Right ventricle myocardium superior (tissue), 1 donor: ENCODE results near the gene RPP25. TPM values are rescaled to one million over a fixed set of nuclear protein-coding genes. Genes with fewer than 3 reads are reported as not detected.
A peak's percentile ranks its signal among the peaks of the same experiment; 100 is the strongest.

Experiments used
- ATAC-seq: fragments of 200-7000 bp; cut with Tn5 transposase; one replicate; pipeline ENCODE4 v1.9.1; 2020; ENCODE audit warnings: mild to moderate bottlenecking; ENCODE audit not compliant: poor library complexity
- DNase-seq: peaks from one replicate; pipeline ENCODE4 v3.0.0-alpha.2; 2020
- intact Hi-C: fragments of 100-400 bp; cut with DNase I; formaldehyde crosslinking; loops from one replicate; pipeline ENCODE4 v1.11.2; 2022
- total RNA-seq: library from RNA; stranded (reverse); fragmentation: NEBNext Ultra II Directional; extraction: Animal tissue kit (Norgen Biotek cat#: 25700); gene quantifications from one replicate; pipeline ENCODE4 v1.2.1, GENCODE V29; 2021
- donor health status: DM: no; HTN: yes; CAD: no; lungs with severe emphysema.

RPP25 gene
- total RNA-seq, 1 donor from 2014 or later = 3.4 TPM

DNA sequence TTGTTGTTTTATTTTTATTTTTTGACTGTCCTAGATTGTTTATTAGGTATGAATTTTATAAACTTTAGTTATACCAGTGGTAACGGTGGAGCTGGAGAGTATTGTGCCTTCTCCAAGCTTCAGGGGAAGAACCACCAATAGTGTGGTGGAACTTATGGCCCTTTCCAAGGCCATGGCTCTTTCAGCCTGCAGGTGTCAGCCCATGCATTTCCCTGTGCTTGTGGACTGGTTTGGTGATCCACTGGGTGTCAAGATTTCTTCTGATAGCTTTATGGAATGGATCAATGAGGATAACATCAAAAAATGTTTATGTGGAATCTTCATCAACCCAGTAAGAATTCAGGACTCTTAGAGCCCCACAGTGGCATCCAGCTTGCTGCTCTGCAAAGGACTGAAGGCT is 19.6 kb upstream of the RPP25 start:
- no peak for DNase-seq
- no peak for ATAC-seq
- intact Hi-C loops = no loop called here

DNA sequence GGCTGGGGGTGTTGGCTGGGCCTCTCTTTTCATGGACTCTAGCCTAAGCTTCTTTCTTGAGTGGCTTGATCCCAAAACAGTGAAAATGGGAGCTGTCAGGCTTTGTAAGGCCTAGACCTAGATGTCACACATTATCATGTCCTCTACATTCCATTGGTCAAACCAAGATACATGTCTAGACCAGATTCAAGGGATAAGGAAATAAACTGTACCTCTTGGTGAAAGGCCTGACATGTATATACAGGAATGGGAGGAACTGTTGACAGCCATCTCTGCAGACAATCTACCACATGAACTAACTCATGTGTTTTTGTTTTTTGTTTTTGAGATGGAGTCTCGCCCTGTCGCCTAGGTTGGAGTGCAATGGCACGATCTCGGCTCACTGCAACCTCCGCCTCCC is 11.1 kb upstream of the RPP25 start:
- ATAC-seq = no peak
- no peak for DNase-seq
- intact Hi-C loops = no loop called here

DNA sequence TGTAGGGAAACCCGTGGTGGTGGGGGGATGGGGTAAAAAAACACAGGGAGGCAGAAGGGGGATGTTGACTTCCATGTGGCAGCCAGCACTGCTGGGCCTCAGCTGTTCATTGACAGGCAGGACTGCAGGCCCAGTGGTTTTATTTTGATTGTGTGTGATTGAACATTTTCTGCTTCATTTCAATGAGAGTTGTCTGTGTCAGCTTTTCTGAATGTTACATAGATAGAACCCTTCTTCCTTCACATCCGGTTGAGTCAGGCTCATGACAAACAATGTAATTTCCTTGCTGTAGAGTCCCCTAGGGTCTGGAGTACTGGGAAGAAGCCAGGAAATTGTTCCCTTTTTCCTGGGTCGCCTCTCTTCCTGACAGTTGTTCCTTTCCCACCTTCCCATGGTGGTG is 8.2 kb upstream of the RPP25 start:
- intact Hi-C loops = no loop called here
- no peak for DNase-seq
- ATAC-seq = peak; percentile 15

DNA sequence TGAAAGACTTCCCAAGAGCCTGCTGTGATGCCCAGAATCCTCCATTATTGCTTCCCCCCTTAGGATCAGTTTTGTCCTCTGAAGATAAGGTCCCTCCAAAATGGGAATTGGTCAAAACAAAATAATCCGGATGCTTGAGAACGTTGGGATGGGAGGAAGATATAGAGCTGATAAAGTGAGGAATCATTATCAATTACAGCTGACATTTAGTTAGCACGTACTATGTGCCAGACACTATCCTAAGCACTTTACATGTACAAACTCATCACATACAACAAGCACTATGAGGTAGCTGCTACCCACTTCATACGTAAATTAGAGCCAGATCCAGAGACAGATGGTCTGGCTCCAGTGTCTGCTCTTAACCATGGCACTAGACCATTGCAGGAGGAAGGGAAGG is 6.6 kb upstream of the RPP25 start:
- intact Hi-C loops = no loop called here
- DNase-seq (no peak), ATAC-seq (no peak)

DNA sequence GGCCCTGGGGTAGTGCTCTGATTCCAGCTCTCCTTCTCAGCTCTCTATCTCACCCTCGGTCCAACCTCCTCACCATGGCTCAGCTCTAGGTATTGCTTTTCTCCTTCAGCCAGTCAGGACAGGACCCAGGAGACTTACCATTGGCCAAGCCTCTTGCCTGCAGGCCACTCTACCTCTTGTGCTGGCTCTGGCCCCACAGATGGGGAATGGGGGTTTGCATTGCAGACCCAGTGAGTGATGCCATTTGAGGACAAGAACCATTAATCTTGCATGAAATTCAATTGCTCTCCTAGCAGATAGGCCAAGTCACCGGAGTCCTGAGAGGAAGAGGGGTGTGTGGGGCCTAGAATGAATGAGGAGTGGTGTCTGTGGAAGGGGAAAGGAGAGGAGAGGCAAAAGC is 6.1 kb upstream of the RPP25 start:
- DNase-seq = no peak
- intact Hi-C loops = no loop called here
- ATAC-seq = no peak

DNA sequence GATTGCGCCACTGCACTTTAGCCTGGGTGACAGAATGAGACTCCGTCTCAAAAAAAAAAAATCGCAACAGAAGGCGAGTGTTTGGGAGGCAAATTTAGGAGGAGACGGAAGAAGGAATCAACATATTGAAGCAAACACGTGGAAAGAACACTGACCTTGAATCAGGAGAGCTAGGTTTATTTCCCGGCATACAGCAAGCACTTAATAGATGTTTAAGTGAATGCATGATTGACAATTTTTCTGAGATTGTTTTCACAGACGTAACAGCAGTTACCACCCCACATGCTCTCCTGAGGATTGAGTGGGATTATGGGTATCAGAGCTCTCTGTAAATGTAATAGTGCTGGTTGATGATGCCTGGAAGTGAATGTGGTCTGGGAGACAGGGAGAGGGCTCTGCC is 5.6 kb upstream of the RPP25 start:
- intact Hi-C loops = no loop called here
- ATAC-seq = no peak
- no peak for DNase-seq

DNA sequence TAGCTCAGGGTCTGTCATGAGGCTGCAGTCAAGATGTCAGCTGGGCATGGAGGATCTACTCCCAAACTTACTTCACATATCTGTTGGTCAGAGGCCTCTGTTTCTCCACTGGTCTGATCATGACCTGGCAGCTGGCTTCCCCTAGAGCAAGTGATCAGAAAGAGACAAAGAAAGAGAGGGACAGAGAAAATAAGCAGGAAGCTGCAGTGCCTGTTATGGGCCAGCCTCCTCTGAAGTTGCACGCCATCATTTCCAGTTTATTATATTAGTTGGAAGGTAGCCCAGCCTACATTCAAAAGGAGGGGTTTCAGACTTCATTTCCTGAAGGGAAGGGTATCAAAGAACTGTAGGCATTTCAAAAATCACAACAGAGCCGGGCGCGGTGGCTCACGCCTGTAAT is 5.0 kb upstream of the RPP25 start:
- ATAC-seq = no peak
- intact Hi-C loops = no loop called here
- no peak for DNase-seq

DNA sequence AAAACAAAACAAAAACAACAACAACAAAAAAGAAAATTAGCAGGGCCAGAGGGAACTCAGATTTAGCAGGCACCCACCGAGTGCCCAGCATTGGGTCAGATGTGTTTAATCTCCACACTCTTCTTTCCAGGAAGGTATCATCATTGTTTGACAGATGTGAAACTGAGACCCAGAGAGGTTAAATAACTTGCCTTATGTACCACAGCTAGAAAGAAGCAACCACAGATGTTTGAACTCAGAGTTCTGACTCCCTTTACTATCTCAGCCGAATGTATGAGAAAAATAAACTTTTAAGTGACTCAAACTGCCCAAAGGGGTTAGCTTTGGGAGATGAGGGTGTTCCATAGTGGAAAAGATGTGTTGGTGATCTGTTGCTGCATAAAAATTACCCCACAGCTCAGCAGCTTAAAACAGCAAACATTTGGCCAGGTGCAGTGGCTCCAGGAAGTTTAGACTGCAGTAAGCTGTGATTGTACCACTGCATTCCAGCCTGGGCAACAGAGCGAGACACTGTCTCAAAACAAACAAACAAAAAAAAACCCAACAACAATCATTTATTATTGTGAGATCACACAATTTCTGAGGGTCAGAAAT is 4.5 kb upstream of the RPP25 start:
- ATAC-seq = no peak
- no peak for DNase-seq
- intact Hi-C loops = no loop called here

DNA sequence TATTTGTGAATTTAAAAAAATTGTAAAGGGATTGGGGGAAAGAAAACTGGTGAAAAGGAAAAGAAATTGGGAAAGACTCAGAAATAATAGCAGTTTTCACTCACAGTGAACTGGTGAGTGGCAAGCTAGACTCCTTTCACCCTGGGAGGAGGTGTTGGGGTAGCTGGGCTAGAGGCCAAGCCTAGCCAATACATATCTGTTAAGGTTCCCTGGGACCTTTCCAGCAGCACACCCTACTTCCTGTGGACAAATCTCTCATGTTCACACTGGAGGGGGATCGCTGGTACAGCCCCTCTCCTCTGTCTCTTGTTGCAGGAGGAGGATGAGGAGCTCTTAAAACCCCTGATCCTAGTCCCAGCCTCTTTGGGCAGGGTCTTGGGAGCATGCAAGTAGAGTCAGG is 3.7 kb upstream of the RPP25 start:
- DNase-seq = no peak
- intact Hi-C loops = no loop called here
- no peak for ATAC-seq

DNA sequence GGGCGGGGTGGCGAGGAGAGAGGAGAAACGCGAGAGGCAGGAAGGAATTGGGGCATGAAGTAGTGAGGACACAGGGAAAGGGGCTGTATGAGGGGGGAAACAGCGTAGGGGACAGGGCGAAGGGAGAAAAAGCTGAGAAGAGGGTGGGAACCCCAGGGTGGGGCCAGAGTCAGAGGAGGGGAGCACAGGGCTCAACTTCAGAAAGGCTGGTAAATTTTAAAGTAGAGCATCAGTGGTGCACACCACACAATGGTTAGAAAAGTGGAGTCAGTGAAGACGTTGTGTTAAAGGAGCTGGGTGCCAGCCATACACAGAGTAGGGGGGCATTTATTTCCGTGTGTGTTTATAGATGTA is 3.0 kb upstream of the RPP25 start:
- intact Hi-C loops = loop anchor here (10.0 kb wide), 2 partner anchors 245 to 325 kb away; partner anchors contain the start of gene C15orf39
- DNase-seq (no peak), ATAC-seq (no peak)

DNA sequence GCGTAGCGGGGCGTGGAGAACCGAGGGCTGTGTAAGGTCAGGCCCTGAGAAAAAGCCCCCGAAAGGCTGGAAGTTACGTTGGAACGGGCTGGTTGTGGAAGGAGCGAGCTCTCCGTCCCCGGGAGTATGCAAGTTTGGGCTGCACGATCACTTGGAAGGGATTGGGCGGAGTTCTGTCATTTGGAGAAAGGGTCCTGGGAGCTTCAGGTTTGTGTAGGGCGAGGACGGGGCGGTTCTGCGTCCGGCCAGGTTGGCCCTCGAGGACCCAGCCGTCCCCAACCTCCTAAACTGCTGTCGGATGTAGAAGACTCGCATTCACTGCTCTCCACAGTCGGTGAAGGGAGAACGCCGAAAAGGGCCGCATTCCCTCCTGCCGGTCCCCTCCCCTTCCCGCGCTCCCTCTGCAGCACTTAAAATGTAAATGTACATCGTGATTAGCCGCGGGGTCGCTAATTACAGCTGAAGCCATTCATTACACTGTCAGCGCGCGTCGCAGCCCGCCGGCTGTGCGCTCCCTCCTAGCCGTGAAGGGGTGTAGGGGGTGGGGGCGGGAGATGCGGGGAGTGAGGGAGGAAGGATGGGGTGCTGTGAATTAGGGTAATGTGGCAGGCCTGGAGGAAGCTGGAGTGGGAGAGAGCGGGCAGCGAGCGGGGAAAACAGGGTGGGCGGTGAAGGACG is 2.5 kb upstream of the RPP25 start:
- no peak for ATAC-seq
- intact Hi-C loops = loop anchor here (10.0 kb wide), 2 partner anchors 246 to 324 kb away; partner anchors contain the start of gene C15orf39

DNA sequence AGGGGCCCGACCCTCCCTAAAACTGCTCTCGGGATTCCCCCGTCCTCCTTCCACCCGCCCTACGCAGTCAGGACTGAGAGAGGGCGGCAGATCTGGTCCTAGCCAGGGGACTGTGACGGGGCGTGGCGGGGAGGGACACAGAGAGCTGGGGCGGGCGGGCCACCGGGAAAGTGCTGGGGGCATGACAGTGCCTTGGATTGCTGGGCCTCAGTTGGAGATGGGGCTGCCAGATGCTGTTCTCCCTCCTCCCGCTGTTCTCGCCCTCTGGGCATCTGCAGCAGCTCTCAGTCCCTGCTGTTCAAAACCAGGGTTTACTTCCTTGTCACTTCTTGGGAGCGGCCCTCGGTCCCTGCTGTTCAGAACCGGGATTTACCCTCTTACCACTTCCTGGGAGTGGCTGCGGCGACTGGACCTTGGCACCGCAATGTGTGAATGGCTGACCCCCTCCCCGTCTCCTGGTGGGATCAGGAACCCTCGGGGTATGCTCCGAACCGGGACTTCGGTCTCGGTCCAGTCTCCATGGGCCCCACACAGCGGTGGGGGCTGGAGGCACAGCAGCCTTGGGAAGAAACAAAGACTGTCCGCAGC is 1.8 kb upstream of the RPP25 start:
- intact Hi-C loops = loop anchor here (10.0 kb wide), 2 partner anchors 246 to 324 kb away; partner anchors contain the start of gene C15orf39
- peak; percentile 36 for ATAC-seq
- DNase-seq = peak; percentile 82

More for the DNA sequence above, 2.5 kb upstream of the RPP25 start:
- DNase-seq = no peak

DNA sequence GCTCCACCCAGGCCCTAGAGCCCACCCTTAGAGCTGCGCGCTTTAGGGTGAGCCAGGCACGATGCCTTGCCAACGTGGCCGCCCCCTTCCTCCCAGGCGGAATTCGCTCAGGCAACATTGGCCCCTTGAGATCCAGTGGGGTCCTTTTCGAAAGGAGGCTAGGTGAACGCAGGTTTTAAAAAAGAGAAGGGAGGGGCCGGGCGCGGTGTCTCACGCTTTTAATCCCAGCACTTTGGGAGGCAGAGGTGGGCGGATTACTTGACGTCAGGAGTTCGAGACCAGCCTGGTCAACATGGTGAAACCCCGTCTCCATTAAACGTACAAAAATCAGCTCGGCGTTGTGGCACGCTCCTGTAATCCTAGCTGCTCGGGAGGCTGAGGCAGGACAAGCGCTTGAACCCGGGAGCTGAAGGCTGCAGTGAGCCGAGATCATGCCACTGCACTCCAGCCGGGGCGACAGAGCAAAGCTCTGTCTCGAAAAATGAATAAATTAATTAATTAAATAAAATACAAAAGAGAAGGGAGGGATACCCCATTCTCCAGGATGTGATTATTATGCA is 984 bp upstream of the RPP25 start:
- intact Hi-C loops = loop anchor here (10.0 kb wide), 2 partner anchors 247 to 323 kb away; partner anchors contain the start of gene C15orf39

DNA sequence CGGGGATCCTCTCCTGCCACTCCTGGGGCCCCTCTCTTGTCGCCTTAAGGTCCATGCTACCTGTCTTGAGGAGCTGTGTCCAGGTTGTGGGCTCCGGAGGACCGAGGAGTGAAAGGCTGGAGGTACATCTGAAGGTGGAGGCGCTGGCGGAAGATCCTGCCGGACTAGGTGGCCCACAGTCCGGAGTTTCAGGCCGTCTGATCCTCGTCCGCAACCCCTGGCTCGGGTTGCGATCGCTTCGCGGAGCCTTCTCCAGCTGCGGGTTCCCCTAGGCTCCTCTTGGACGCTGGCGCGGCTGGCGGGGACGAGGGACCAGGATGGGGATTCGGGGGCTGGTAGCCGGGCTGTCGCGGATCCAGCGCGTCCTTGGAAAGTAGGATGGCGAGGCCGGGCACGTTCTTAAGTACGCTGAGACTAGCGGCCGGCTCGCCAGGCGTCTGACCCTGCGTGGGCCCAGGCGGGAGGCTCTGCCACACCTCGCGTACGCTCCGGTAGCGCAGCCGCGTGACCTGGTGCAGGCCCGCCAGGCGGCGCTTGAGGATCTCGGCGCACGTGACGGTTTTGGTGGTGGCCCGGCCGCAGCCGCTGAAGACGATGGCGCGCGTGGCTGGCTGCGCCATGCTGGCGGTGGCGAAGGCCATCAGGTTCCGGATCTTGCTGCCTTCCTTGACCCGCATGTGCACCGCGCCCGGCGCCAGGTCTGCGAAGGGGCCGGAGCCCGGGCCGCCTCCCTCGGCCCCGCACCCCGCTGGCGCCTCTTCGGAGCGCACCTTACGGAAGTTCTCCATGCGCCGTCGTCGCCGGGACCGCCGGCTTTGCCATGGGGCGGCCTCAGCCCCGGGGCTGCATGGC is 550 bp downstream of the RPP25 start:
- ATAC-seq (peak; percentile 78), DNase-seq (peak; percentile 90)
- intact Hi-C loops = loop anchor here (10.0 kb wide), 2 partner anchors 249 to 321 kb away; partner anchors contain the start of gene C15orf39

More for the DNA sequence above, 984 bp upstream of the RPP25 start:
- DNase-seq = no peak
- ATAC-seq = no peak

DNA sequence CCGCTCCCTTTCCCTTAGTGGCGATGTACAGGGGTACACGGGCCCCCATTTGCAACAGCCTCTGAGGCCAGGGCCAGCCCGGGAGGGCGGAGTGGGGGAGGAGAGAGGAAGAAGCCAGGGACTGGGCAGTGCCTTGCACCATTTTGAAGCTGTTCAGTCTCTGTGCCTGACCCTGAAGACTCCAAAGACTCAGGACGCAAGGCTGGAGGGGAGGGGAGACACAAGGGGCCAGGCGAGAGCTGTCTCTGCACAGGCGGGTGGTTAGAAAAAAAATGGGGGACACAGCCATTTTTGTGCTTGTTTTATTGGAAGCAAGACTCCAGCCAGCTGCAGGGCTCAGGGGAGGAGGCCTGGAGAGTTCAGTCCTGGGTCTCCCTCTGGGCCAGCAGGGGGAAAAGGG is 1.6 kb downstream of the RPP25 start:
- no peak for ATAC-seq
- no peak for DNase-seq
- intact Hi-C loops = loop anchor here (10.0 kb wide), 2 partner anchors 250 to 320 kb away; partner anchors contain the start of gene C15orf39

DNA sequence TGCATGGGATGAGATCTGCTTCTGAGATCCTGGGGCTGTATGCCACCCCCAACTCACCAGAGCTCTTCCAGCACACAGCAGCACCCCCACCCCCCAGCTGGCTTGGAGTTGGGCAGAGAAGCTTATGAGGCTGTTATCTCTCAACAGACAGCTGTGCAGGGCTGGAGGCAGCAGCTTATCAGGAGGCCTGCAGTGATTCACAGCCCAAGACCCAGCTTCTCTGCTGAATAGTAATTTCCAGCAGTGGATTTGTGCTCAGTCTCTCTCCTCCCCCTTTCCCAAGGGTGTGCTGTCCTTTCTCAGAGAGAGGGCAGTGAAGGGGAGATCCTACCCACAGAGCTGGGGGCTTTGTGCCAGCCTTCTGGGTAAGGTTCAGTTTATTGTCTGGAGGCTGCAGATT is 2.1 kb downstream of the RPP25 start:
- intact Hi-C loops = loop anchor here (10.0 kb wide), 2 partner anchors 250 to 320 kb away; partner anchors contain the start of gene C15orf39
- ATAC-seq (no peak), DNase-seq (peak; percentile 50)

DNA sequence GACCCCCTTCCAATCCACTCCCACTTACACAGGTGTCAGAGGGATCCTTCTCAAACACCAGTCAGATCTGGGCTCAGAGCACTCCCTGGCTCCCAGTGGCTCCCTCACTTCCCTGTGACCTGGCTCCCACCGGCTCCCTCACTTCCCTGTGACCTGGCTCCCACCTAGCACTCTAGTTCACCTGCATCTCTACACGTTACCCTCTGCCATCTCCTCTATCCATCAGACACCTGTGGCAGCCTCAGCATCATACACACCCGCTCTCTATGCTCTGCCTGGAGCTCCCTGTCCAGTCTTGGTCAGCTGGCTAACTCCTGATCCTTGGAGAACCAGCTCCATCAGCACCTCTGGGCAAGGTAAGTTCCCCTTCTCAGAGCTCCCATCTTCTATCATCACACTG is 5.6 kb downstream of the RPP25 start:
- DNase-seq = no peak
- ATAC-seq = no peak
- intact Hi-C loops = loop anchor here (2.0 to 10.0 kb wide), 3 partner anchors 180 to 316 kb away; partner anchors contain the start of gene C15orf39

DNA sequence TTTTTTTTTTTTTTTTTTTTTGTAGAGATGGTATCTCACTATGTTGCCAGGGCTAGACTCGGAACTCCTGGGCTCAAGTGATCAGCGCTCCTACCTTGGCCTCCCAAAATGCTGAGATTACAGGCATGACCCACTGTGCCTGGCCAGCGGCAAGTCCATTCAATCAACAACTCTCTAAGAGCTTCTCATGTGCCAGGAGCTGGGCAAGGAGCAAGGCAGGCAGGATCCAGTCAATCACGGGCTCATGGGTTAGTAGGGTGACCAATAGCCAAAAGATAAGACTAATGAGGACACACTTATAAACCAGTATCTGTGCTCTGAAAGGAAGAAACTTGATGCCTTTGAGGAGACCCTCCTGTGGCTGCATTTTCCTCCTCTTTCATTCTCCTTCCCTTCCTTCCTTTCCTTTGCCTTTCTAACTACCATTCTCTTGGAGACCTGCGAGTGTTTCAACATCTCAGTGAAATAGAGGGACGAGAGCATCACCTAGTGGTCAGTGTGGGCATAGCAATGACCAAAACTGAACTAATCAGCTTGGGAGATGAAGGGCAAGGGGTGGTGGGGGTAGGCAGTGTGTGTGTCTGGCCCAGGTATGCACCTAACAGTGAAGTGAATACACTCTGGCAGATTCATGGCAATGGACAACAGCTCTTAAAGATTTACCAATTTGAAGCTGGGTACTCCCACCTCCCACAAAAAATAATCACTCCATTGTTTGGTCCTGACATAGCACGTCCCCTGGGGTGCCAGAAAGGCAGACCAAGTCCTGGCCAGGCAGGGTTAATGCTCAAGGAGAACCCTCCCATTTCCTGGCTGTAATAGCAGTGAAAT is 6.3 kb downstream of the RPP25 start:
- intact Hi-C loops = loop anchor here (2.0 to 10.0 kb wide), 3 partner anchors 179 to 315 kb away; partner anchors contain the start of gene C15orf39
- ATAC-seq = peak; percentile 81
- peak; percentile 60 for DNase-seq
